Measurements from ENCODE around the gene DPM3. TPM values are rescaled to one million over a fixed set of nuclear protein-coding genes. Genes with fewer than 3 reads are reported as not detected.

Gene DPM3
- total RNA-seq, 2 donors from 2014 or later, result 29.4 to 40.6 TPM

DNA sequence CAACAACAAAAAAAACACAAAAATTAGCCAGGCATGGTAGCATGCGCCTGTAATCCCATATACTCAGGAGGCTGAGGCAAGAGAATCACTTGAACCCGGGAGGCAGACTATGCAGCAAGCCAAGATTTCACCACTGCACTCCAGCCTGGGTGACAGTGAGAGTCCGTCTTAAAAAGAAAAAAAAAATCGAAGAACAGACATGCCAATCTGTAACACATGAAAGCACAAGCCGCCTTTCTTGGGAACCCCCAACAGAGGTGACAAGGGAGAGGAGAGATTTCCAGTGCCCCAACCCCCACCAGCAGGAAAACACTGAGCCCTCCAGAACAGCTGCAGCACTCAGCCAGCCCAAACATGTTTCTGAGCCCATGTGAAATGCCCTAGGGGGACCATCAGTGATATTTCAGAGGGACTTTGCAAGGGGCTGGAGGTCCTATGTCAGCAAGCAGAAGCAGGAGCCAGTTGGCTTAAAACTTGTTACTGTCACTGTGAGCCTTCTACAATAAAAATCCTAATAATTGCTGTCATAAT is 26.8 kb downstream of the DPM3 start:
- no peaks in the 10 kb centered on the region for H3K36me3 Mint-ChIP-seq (ENCODE audit: low read depth)
- no peak overlapping the region for H3K27ac Mint-ChIP-seq
- peaks cover 7% of the 10 kb centered on the region for H3K27me3 Mint-ChIP-seq
- no peaks in the 10 kb centered on the region for H3K9me3 Mint-ChIP-seq
- no peaks in the 10 kb centered on the region for H3K4me1 Mint-ChIP-seq
- no peak overlapping the region for H3K4me3 Mint-ChIP-seq
- no peak for ATAC-seq (replicated peaks)

DNA sequence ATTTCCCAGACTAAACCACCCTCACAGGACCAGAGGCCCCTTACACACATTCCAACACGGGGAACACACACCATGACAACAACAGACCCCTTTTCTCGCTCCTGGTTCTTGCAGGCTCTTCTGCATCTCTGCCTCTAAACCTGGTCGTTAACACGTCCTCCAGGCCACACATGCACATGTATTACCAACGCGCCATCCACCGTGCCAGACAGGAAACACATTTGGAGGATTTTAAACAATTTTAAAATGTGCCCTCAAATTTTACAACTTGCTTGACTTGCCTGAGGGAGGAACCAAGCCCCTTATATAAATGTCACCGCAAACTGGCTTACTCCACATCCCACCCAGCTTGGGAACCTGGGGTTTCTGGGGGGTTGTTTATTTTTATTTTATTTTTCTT is 29.5 kb downstream of the DPM3 start:
- no peak for ATAC-seq (replicated peaks)
- Mint-ChIP-seq H3K9me3 (no peaks in the 10 kb centered on the region), H3K27ac (no peak overlapping the region), H3K4me1 (no peaks in the 10 kb centered on the region), H3K27me3 (peaks cover 3% of the 10 kb centered on the region), H3K36me3 (ENCODE audit: low read depth) (no peaks in the 10 kb centered on the region), H3K4me3 (no peak overlapping the region)

DNA sequence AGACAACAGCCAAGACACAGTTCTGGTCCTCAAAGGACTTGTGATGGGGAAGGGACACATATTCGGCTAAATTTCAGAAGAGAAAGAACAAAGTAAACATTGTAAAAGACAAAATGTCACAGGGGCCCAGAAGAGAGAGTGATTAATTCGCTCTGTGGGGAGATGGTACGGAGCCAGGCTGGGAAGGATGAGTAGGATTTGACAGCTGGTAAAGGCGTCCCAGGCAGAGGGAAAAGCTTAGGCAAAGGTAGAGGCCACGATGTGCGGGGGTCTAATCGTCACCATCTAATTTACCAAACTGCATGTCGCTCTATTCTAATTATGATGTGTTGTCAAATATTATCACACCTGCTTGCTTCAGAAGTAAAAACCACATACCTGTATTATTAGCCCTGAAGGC is 29.9 kb downstream of the DPM3 start:
- no peak overlapping the region for H3K27ac Mint-ChIP-seq
- ATAC-seq (replicated peaks), result no peak
- H3K9me3 Mint-ChIP-seq, result no peaks in the 10 kb centered on the region
- no peaks in the 10 kb centered on the region for H3K36me3 Mint-ChIP-seq (ENCODE audit: low read depth)
- peaks cover 3% of the 10 kb centered on the region for H3K27me3 Mint-ChIP-seq
- no peak overlapping the region for H3K4me3 Mint-ChIP-seq
- no peaks in the 10 kb centered on the region for H3K4me1 Mint-ChIP-seq

GRCh38 chr1:155108296-155108695 is 32.0 kb downstream of the DPM3 start:
- H3K36me3 Mint-ChIP-seq (ENCODE audit: low read depth), result no peaks in the 10 kb centered on the region
- no peaks in the 10 kb centered on the region for H3K27me3 Mint-ChIP-seq
- no peak for ATAC-seq (replicated peaks)
- no peak overlapping the region for H3K27ac Mint-ChIP-seq
- no peaks in the 10 kb centered on the region for H3K4me1 Mint-ChIP-seq
- H3K4me3 Mint-ChIP-seq, result no peak overlapping the region
- H3K9me3 Mint-ChIP-seq, result no peaks in the 10 kb centered on the region

- Mint-ChIP-seq H3K27me3 (no peaks in the 10 kb centered on the region), H3K27ac (no peak overlapping the region), H3K4me1 (no peaks in the 10 kb centered on the region), H3K36me3 (ENCODE audit: low read depth) (no peaks in the 10 kb centered on the region), H3K9me3 (no peaks in the 10 kb centered on the region), H3K4me3 (no peak overlapping the region)
- ATAC-seq (replicated peaks), result no peak
Observed at GRCh38 chr1:155107309-155108264, 32.7 kb downstream of the DPM3 start.

GRCh38 chr1:155106862-155107261 is 33.5 kb downstream of the DPM3 start:
- no peaks in the 10 kb centered on the region for H3K36me3 Mint-ChIP-seq (ENCODE audit: low read depth)
- H3K4me1 Mint-ChIP-seq, result no peaks in the 10 kb centered on the region
- no peak for ATAC-seq (replicated peaks)
- H3K9me3 Mint-ChIP-seq, result no peaks in the 10 kb centered on the region
- no peak overlapping the region for H3K4me3 Mint-ChIP-seq
- H3K27me3 Mint-ChIP-seq, result no peaks in the 10 kb centered on the region
- H3K27ac Mint-ChIP-seq, result no peak overlapping the region

DNA sequence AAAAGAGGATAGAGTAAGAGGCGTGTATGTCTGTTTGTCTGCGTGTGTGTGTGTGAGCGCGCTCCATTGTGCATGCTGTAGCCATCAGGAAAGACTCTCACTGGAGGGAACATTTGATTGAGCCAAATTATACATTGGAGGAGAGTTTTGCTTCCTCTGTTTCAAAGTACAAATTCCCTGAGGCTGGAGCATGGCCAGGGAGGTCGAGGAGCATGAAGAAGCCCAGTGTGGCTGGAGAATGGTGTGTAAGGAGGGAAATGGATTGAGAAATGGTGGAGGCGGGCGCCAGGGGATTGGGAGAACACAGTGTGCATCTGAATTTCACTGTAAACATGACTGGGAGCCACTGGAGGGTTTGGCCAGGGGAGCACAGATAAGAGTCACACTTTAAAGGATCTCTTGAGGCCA is 34.7 kb downstream of the DPM3 start:
- no peak for ATAC-seq (replicated peaks)
- Mint-ChIP-seq H3K4me1 (no peaks in the 10 kb centered on the region), H3K4me3 (no peak overlapping the region), H3K27me3 (no peaks in the 10 kb centered on the region), H3K36me3 (ENCODE audit: low read depth) (no peaks in the 10 kb centered on the region), H3K27ac (no peak overlapping the region), H3K9me3 (no peaks in the 10 kb centered on the region)

DNA sequence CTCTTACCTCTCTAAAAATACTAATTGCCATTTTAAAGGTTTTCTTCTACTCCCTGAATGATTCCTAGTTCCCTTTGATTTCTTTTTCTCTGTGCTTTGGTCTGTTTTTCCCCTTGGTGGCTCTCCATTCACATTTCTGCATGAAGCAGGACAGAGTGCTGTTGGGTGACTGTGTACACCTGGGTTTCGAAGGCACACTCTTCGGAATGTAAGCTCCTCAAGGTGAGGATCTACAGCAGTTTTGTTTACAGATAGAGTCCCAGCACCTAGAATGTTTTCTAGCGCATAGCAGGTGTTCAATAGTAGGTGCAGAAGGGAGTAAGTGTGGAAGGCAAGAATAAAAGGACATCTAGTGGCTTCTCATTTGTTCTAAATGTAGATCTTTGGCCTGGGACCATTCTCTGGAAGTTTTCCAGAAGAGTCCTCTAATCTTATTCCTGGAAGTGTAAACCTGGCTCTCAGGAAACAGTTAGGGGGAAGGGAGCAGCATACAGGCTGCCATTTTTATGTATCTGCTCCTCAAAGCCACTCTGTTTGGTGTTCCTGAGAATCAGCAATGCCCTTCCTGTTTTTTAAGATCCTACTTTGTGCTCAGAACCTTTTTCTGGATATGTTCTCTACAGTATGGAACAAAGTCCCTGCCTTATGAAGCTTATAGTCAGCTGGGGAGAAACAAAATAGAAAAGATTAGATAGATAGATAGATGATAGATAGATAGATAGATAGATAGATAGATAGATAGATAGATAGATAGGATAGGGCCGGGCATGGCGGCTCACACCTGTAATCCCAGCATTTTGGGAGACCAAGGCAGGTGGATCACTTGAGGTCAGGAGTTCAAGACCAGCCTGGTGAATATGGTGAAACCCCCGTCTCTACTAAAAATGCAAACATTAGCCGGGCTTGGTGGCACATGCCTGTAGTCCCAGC is 35.5 kb downstream of the DPM3 start:
- ATAC-seq (replicated peaks), result no peak
- Mint-ChIP-seq H3K27me3 (no peaks in the 10 kb centered on the region), H3K4me1 (no peaks in the 10 kb centered on the region), H3K9me3 (no peaks in the 10 kb centered on the region), H3K36me3 (ENCODE audit: low read depth) (no peaks in the 10 kb centered on the region), H3K4me3 (no peak overlapping the region), H3K27ac (no peak overlapping the region)

GRCh38 chr1:155103325-155103724 is 37.0 kb downstream of the DPM3 start:
- ATAC-seq (replicated peaks), result no peak

GRCh38 chr1:155099331-155099730 is 41.0 kb downstream of the DPM3 start:
- Mint-ChIP-seq H3K4me3 (no peak overlapping the region), H3K27me3 (peaks cover 5% of the 10 kb centered on the region), H3K4me1 (no peaks in the 10 kb centered on the region), H3K9me3 (no peaks in the 10 kb centered on the region), H3K27ac (no peak overlapping the region), H3K36me3 (ENCODE audit: low read depth) (no peaks in the 10 kb centered on the region)
- ATAC-seq (replicated peaks), result no peak

More at GRCh38 chr1:155103325-155103724, 37.0 kb downstream of the DPM3 start:
- no peak overlapping the region for H3K4me3 Mint-ChIP-seq
- no peaks in the 10 kb centered on the region for H3K9me3 Mint-ChIP-seq
- no peaks in the 10 kb centered on the region for H3K27me3 Mint-ChIP-seq
- H3K4me1 Mint-ChIP-seq, result no peaks in the 10 kb centered on the region
- no peak overlapping the region for H3K27ac Mint-ChIP-seq
- H3K36me3 Mint-ChIP-seq (ENCODE audit: low read depth), result no peaks in the 10 kb centered on the region

GRCh38 chr1:155094622-155094948 is 45.7 kb downstream of the DPM3 start:
- H3K4me1 Mint-ChIP-seq, result no peaks in the 10 kb centered on the region
- H3K9me3 Mint-ChIP-seq, result no peaks in the 10 kb centered on the region
- H3K4me3 Mint-ChIP-seq, result no peak overlapping the region
- H3K36me3 Mint-ChIP-seq (ENCODE audit: low read depth), result no peaks in the 10 kb centered on the region
- H3K27ac Mint-ChIP-seq, result no peak overlapping the region
- H3K27me3 Mint-ChIP-seq, result peaks cover 5% of the 10 kb centered on the region
- no peak for ATAC-seq (replicated peaks)

DNA sequence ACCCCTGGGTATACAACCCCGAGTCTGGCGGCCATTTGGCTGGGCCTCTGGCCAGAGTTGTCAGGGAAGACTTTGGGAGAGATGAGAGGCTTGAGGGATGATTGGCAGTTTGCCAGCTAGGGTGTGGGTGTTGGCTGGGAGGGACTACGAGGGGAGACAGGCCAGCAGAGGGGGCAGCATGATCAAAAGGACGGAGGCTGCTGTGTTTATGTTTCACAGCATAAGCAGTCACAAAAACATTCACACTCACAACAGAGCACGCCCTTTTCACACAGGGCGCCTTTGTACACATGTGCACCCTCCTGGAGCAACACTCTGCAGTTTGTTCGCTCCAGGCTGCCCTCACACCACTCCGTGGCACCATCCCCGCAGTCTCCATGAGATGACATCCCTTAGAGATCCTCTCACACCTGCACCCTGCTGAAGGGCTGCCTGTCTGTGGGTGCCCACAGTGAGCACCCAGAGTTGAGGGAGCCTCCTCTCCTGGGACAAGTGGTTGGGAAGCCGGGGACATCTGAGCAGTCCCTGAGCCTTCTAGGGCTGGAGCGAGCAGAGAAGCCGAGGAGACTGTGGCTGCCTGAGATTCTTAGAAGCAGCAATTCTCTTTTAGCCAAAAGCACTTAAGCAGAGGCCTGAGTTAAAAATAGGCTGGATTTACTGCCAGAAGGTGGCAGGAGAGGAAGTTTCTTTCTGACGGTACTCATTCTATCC is 46.3 kb downstream of the DPM3 start:
- peak; percentile 32 for ATAC-seq (replicated peaks)
- H3K27me3 Mint-ChIP-seq, result peaks cover 5% of the 10 kb centered on the region
- no peaks in the 10 kb centered on the region for H3K36me3 Mint-ChIP-seq (ENCODE audit: low read depth)
- H3K9me3 Mint-ChIP-seq, result no peaks in the 10 kb centered on the region
- H3K4me1 Mint-ChIP-seq, result no peaks in the 10 kb centered on the region
- no peak overlapping the region for H3K4me3 Mint-ChIP-seq
- H3K27ac Mint-ChIP-seq, result no peak overlapping the region

- Mint-ChIP-seq H3K36me3 (ENCODE audit: low read depth) (no peaks in the 10 kb centered on the region), H3K27ac (no peak overlapping the region), H3K27me3 (peaks cover 5% of the 10 kb centered on the region), H3K4me1 (no peaks in the 10 kb centered on the region), H3K4me3 (no peak overlapping the region), H3K9me3 (no peaks in the 10 kb centered on the region)
- no peak for ATAC-seq (replicated peaks)
Observed at GRCh38 chr1:155092641-155093040, 47.7 kb downstream of the DPM3 start.

- no peak overlapping the region for H3K27ac Mint-ChIP-seq
- ATAC-seq (replicated peaks), result no peak
- H3K36me3 Mint-ChIP-seq (ENCODE audit: low read depth), result no peaks in the 10 kb centered on the region
- no peak overlapping the region for H3K4me3 Mint-ChIP-seq
- no peaks in the 10 kb centered on the region for H3K4me1 Mint-ChIP-seq
- peaks cover 5% of the 10 kb centered on the region for H3K27me3 Mint-ChIP-seq
- no peaks in the 10 kb centered on the region for H3K9me3 Mint-ChIP-seq
Observed at GRCh38 chr1:155092131-155092530, 48.2 kb downstream of the DPM3 start.
